ENCODE data around the gene HAUS3.

HAUS3 gene

DNA sequence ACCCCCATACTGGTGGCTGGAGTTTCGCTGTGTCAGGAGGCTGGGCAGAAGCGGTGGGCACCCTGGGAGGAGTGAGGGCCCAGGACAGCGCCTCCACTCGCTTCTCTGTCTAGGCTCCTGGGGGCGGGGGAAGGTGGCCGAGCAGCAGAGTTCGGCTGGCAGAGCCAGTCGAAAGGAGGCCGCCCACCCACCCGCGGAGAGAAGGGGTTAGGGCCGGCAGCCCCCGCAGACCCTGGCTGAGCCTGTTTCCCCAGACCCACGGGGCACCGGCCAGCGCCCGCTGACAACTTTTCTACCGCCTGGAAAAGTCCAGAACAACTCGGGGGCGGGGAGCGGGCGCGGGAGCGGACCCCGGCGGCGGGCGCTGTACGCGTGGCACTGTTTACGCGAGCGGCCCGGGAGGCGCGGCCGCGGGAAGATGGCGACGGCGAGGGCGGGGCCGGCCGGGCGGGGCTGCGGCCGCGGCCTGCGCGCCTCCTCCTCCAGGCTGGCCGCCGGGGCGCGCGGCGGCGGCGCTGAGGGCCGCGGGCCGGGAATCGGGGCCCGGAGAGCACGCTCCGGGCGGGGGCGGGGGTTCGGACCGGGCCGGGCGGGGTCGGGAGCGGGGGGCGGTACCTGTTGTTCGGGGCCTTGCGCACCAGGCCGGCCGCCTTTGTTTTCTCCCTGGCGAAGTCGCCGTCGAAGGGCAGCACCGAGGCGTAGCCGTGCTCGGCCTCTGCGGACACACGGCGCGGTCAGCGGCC is 19.4 kb upstream of the HAUS3 start:
- H2BK120ac ChIP-seq (ENCODE audit: low read depth, low read length) = no peak overlapping the region
- no CpG with 5 or more reads among the region's 91 CpGs for WGBS, 2 donors (ENCODE audit: extremely low coverage in 2 of 2, insufficient read length in 2 of 2, insufficient replicate concordance in 1 of 2)
- peak overlapping the region; percentile 79 to 97 for H3K4me3 ChIP-seq (ENCODE audit: low read length in 2 of 2)
- peak; percentile 30 for DNase-seq (ENCODE audit: low spot score)
- peak overlapping the region; percentile 97 for H3K9ac ChIP-seq (ENCODE audit: low read depth, low read length, poor library complexity)
- H2AFZ ChIP-seq (ENCODE audit: low read length) = peak overlapping the region; percentile 88
- peak overlapping the region; percentile 67 for H3K27ac ChIP-seq (replicated peaks; ENCODE audit: low read length)
- peak overlapping the region; percentile 97 for H3K18ac ChIP-seq (ENCODE audit: low read length)
- no peak overlapping the region for H4K8ac ChIP-seq (ENCODE audit: low read depth, low read length)
- no peak overlapping the region for H4K91ac ChIP-seq (ENCODE audit: low read depth, low read length, poor library complexity)
- peaks cover 18 to 30% of the 10 kb centered on the region in 2 donors for H3K36me3 ChIP-seq (replicated peaks in 1 of 2; ENCODE audit: control insufficient read depth in 2 of 2, insufficient read depth in 2 of 2, low read length in 2 of 2)
- H2BK15ac ChIP-seq (ENCODE audit: low read length) = peak overlapping the region; percentile 17
- peaks cover 0 to 22% (median 0%) of the 10 kb centered on the region in 3 experiments for H3K27me3 ChIP-seq (ENCODE audit: control insufficient read depth in 3 of 3, insufficient read depth in 3 of 3, low read depth in 1 of 3, low read length in 3 of 3)
- peak overlapping the region; percentile 82 for H3K14ac ChIP-seq (ENCODE audit: low read length)
- H2AK5ac ChIP-seq (ENCODE audit: low read depth, low read length) = peak overlapping the region; percentile 88
- H3K79me1 ChIP-seq (ENCODE audit: low read depth, low read length) = peaks cover 41% of the 10 kb centered on the region
- H3K23ac ChIP-seq (ENCODE audit: low read depth, low read length, poor library complexity) = peak overlapping the region; percentile 98
- H3K4me1 ChIP-seq (ENCODE audit: control insufficient read depth in 2 of 2, insufficient read depth in 1 of 2, low read depth in 1 of 2, low read length in 2 of 2) = peaks cover 16 to 21% of the 10 kb centered on the region in 2 donors
- H3K4ac ChIP-seq (ENCODE audit: low read length) = no peak overlapping the region
- H2BK5ac ChIP-seq (ENCODE audit: low read length) = peak overlapping the region; percentile 39
- no peaks in the 10 kb centered on the region for H3K9me3 ChIP-seq (replicated peaks in 1 of 2; ENCODE audit: control insufficient read depth in 2 of 2, insufficient read depth in 1 of 2, low read depth in 1 of 2, low read length in 2 of 2)
- peak overlapping the region; percentile 22 for H2BK12ac ChIP-seq (ENCODE audit: low read length)
- peak overlapping the region; percentile 89 for H3K4me2 ChIP-seq (ENCODE audit: insufficient read depth, low read length, poor library complexity, severe bottlenecking)

DNA sequence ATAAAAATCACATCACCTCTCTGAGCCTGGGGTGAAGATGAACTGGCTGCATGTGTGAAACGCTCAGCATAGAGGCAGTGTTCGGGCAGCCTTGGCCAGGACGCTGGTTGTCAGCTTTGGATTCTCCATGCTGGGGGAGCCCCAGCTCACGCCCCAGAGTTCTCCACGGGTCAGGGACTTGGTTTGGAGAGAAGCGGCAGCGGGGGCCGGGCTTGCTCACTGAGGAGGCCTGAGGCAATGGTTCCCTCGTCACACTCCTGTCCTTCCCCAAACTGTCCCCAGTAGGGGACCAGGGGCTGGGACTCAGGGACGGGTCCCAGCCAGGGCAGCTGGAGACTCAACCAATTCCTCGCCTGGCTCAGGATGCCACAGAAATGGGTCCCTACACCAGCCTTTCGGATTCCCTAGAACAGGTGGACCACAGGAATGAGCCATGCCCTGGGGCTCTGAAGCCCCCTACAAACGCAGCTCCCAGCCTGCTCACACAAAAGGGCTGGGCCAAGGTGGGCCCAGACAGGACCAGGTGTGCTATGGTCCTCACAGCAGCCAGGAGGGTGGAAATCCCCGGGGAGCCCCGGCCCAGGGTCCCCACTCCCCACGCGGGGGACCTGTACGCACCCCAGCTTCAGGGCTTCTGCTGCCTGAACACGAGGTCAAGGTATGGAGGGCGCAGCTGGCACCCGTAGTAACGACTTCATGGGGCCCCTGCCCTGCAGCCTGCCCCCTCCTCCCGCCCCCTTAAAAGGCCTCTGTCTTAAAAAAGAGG is 18.6 kb upstream of the HAUS3 start:
- Histone ChIP-seq H2AK5ac (ENCODE audit: low read depth, low read length) (peak overlapping the region; percentile 88), H3K36me3 (replicated peaks in 1 of 2; ENCODE audit: control insufficient read depth in 2 of 2, insufficient read depth in 2 of 2, low read length in 2 of 2) (peaks cover 18 to 36% of the 10 kb centered on the region in 2 donors), H3K18ac (ENCODE audit: low read length) (peak overlapping the region; percentile 52), H2BK120ac (ENCODE audit: low read depth, low read length) (no peak overlapping the region), H3K9me3 (replicated peaks in 1 of 2; ENCODE audit: control insufficient read depth in 2 of 2, insufficient read depth in 1 of 2, low read depth in 1 of 2, low read length in 2 of 2) (no peaks in the 10 kb centered on the region), H3K79me1 (ENCODE audit: low read depth, low read length) (peaks cover 41% of the 10 kb centered on the region), H3K4ac (ENCODE audit: low read length) (no peak overlapping the region), H2BK5ac (ENCODE audit: low read length) (peak overlapping the region; percentile 39), H3K23ac (ENCODE audit: low read depth, low read length, poor library complexity) (peak overlapping the region; percentile 80), H2AFZ (ENCODE audit: low read length) (no peak overlapping the region), H3K14ac (ENCODE audit: low read length) (no peak overlapping the region), H3K4me2 (ENCODE audit: insufficient read depth, low read length, poor library complexity, severe bottlenecking) (peak overlapping the region; percentile 89), H4K91ac (ENCODE audit: low read depth, low read length, poor library complexity) (no peak overlapping the region), H3K9ac (ENCODE audit: low read depth, low read length, poor library complexity) (peak overlapping the region; percentile 72), H3K4me3 (ENCODE audit: low read length in 2 of 2) (peak overlapping the region; percentile 79 to 97), H3K27me3 (ENCODE audit: control insufficient read depth in 3 of 3, insufficient read depth in 3 of 3, low read depth in 1 of 3, low read length in 3 of 3) (peaks cover 0 to 16% (median 0%) of the 10 kb centered on the region in 3 experiments), H3K4me1 (ENCODE audit: control insufficient read depth in 2 of 2, insufficient read depth in 1 of 2, low read depth in 1 of 2, low read length in 2 of 2) (peaks cover 16 to 21% of the 10 kb centered on the region in 2 donors), H3K27ac (replicated peaks; ENCODE audit: low read length) (no peak overlapping the region), H4K8ac (ENCODE audit: low read depth, low read length) (no peak overlapping the region), H2BK15ac (ENCODE audit: low read length) (no peak overlapping the region), H2BK12ac (ENCODE audit: low read length) (no peak overlapping the region)
- no peak for DNase-seq (ENCODE audit: low spot score)
- no CpG with 5 or more reads among the region's 23 CpGs for WGBS, 2 donors (ENCODE audit: extremely low coverage in 2 of 2, insufficient read length in 2 of 2, insufficient replicate concordance in 1 of 2)

DNA sequence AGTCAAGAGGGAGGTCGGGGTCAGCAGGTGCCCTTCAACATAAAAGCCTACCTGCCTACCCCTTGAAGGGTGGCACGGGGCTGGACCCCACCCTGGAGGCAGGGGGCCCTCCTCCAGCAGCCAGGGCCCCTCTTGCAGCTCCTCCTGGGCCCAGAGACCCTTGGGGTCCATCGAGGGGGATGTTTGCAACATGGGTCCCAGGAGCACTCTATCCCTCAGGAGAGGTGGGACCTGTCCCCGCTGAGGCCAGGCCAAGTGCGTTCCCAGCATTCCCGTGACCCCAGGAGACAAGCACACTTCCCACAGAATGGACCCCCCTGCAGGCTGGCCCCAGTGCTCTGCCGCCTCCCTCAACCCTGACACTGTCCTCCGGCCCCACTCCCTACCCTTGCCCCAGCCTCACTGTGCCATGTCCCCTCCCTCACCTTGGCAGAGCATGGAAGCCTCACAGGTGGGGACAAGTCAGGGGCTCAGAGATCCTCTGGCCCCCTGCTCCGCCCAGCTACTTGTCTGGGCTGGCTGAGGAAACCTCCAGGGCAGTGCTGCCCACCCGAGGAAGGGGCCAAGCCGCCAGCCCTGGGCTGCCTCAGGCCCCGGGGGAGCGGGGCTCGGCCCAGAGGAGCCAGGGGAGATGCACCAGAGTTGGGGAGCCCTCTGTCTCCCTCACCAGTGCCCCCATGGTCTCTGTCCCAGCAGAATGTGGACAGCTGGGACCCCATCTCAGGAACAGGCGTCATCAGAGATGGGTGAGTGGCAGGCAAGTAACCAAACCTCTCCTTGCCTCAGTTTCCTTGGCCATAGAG is 17.8 kb upstream of the HAUS3 start:
- Histone ChIP-seq H3K4me1 (ENCODE audit: control insufficient read depth in 2 of 2, insufficient read depth in 1 of 2, low read depth in 1 of 2, low read length in 2 of 2) (peaks cover 16 to 21% of the 10 kb centered on the region in 2 donors), H4K8ac (ENCODE audit: low read depth, low read length) (no peak overlapping the region), H4K91ac (ENCODE audit: low read depth, low read length, poor library complexity) (no peak overlapping the region), H3K27me3 (ENCODE audit: control insufficient read depth in 3 of 3, insufficient read depth in 3 of 3, low read depth in 1 of 3, low read length in 3 of 3) (peaks cover 0 to 9% (median 0%) of the 10 kb centered on the region in 3 experiments), H3K23ac (ENCODE audit: low read depth, low read length, poor library complexity) (peak overlapping the region; percentile 80), H3K14ac (ENCODE audit: low read length) (peak overlapping the region; percentile 21), H2BK120ac (ENCODE audit: low read depth, low read length) (no peak overlapping the region), H3K4me3 (ENCODE audit: low read length in 2 of 2) (peak overlapping the region in 1 of 2 donors; percentile 79), H3K36me3 (replicated peaks in 1 of 2; ENCODE audit: control insufficient read depth in 2 of 2, insufficient read depth in 2 of 2, low read length in 2 of 2) (peaks cover 21 to 39% of the 10 kb centered on the region in 2 donors), H3K27ac (replicated peaks; ENCODE audit: low read length) (no peak overlapping the region), H2BK12ac (ENCODE audit: low read length) (no peak overlapping the region), H3K9me3 (replicated peaks in 1 of 2; ENCODE audit: control insufficient read depth in 2 of 2, insufficient read depth in 1 of 2, low read depth in 1 of 2, low read length in 2 of 2) (no peaks in the 10 kb centered on the region), H2BK5ac (ENCODE audit: low read length) (peak overlapping the region; percentile 39), H2AK5ac (ENCODE audit: low read depth, low read length) (peak overlapping the region; percentile 46), H2AFZ (ENCODE audit: low read length) (no peak overlapping the region), H3K18ac (ENCODE audit: low read length) (peak overlapping the region; percentile 48), H3K4ac (ENCODE audit: low read length) (no peak overlapping the region), H2BK15ac (ENCODE audit: low read length) (no peak overlapping the region), H3K79me1 (ENCODE audit: low read depth, low read length) (peaks cover 41% of the 10 kb centered on the region), H3K4me2 (ENCODE audit: insufficient read depth, low read length, poor library complexity, severe bottlenecking) (peak overlapping the region; percentile 89), H3K9ac (ENCODE audit: low read depth, low read length, poor library complexity) (peak overlapping the region; percentile 63)
- no peak for DNase-seq (ENCODE audit: low spot score)
- no CpG with 5 or more reads among the region's 15 CpGs for WGBS, 2 donors (ENCODE audit: extremely low coverage in 2 of 2, insufficient read length in 2 of 2, insufficient replicate concordance in 1 of 2)

All from neuronal stem cell (in vitro differentiated cells).